HG03520 (cell line): ENCODE data around the gene CAB39L.

ENCODE experiments used
- ATAC-seq: cut with Tn5 transposase; IDR thresholded peaks from one replicate; pipeline ENCODE4 v1.9.1; 2021; ENCODE audit warnings: mild to moderate bottlenecking, moderate library complexity; ENCODE audit not compliant: unreplicated experiment

The CAB39L gene

DNA sequence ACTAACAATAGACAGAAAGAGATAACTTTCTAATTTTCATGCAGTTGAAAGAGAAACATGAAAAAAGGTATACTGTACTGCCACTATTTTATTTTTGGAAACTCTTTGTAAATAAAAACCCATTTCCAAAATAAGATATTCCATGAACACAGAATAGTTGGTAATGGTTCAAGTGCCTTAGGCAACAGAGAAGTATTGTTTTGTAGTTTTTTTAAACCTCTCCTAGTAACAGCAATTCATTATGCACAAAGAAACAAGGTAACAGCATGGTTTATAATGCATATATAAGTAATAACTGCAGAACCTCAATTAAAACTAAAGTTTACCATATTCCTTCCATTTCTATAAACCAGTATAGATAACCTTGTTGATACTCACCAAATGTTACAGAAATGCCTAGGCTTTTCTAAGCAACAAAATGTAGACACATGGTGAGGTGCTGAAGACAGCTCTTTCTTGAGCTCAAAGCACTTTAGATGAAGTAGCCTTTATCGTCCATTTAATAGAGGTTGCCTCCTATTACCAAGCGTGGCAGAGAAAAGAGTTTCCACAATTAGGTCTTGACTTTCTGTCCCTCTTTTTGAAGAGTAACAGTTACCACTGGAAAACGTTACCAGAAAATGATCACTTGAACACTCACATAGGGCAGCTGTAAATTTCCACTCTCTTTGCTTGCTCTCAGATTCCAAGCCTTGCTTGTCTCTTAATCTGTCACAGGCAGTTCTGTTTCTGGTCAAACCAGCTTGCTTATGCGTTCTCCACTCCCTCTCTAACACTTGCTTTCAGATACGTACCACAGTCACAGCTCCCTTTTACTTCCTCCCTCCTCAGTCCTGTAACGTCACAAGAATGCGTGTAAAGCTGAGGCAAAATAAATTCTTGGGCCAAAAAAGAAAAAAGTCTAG lies 42.9 kb downstream of the CAB39L start:
- peak; percentile 68 for ATAC-seq

DNA sequence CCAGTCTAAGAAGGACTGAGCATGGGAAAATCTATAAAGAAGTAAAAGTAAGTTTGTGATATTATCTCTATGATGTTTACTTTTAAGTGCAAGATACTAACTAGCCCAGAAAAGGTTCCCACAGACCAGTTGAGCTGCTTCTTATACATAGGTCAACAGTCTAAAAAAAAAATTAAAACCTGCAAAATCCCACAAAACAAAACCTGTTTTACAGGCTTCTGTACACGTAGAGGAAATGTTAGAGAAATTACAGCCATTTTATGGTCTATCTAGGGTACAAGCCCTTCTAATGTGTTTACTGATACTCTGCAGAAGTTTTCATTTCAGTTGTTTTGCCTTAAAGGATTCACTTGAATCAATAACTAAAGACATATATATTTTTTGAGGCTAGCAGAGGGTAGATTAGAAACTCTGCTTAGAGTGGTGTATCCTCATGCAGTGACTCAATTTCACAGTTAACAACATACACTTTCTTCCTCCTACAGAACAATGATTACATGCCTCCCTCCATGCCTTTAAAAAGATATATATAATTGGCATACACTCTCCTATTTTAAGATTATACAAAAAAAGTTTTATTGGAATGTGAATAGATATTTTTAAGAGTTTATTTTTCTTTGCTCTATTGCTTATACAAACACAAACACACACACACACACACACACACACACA lies 43.9 kb downstream of the CAB39L start:
- ATAC-seq: no peak

DNA sequence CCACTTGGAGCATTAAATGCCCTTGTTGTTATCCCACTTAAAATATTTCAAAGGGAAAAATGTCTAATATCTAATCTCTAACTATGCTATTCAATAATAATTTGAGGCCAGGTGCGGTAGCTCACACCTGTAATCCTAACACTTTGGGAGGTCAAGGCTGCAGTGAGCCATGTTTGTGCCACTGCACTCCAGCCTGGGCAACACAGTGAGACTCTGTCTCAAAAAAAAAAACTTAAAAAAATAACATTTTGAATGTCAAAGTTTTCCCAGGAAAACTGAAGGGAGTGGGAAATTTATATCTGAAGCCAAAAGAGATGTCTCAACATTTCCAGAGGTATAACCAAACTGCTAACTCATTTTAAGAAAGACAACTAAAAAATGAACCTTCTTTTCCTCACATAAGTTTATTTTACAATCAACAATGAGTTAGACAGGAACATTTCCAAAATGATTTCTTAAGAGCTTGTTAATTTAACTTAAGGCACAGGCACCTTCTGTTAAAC lies 47.9 kb downstream of the CAB39L start:
- no peak for ATAC-seq

DNA sequence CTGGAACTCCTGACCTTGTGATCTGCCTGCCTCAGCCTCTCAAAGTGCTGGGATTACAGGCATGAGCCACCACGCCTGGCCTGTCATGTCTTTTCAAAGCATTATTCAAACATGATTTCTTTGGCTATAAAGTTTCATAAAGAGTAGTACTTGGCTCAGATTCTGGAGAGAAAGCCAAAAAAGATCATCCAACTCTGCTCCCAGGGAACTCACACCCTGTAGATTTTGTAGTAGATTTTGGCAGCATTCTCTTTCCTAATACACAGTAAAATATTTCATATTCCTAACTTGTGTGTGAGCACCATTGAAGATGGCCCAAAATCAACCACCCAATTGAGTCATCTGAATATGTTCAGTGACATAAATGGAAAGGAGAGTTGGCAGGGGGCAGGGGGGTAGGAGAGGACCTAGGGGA lies 48.4 kb downstream of the CAB39L start:
- no peak for ATAC-seq

DNA sequence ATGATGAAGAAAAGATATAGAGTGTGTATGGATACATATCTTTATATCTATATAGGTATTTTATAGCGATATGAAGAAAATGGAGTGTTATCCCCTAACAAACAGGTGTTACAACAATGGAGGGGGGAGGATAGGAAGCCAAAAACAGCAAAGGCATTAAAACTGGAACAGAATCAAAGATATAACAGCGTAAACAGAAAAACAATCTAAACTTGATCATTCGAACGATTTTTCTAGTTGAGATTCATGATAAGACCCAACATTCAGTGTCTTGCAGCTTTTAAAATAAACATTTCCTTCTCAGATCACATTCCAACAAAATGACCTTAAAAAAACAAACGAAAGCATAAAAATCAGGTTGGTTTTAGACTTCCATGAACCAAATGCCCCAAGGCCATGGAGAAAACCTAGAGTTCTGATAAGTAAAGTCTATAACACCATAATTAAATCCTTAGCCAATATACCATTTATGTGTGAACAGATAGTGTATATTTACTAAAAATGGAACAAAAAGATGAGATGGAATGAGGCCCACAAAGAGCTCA lies 55.7 kb downstream of the CAB39L start:
- ATAC-seq: no peak

DNA sequence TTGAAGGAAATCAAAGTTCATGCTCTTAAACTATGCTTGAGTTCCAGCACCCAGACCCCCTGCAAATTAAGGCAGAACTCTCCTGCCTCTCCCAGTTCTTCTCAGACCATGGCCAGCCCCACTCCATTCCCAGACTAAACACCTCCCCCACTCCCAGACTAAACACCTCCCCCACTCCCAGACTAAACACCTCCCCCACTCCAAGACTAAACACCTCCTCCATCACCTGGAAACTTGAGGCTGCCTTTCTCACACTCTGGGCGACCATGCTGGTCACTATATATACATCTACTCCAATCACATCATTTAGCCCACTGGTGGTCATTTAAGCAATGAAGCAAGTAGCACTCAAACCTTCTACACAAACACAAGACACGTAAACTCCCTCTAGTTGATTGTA lies 57.2 kb downstream of the CAB39L start:
- no peak for ATAC-seq

DNA sequence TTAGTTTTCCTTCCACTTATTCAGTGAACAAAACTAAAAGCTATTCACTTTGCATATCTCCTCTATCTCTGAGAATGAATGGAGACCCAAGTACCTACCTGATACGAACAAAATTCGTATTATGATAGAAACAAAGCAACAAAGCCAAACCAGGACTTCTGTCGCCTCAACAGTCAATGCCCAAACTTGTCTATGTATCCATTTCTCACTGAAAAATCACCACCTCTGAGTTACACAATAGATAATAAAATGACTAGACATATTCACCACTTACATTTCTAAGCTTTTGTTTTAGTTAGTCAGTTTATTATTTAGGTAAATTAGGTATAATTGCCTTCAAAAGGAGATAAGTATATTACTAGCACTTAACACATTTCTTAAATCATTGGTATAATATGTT lies 67.7 kb downstream of the CAB39L start:
- no peak for ATAC-seq

DNA sequence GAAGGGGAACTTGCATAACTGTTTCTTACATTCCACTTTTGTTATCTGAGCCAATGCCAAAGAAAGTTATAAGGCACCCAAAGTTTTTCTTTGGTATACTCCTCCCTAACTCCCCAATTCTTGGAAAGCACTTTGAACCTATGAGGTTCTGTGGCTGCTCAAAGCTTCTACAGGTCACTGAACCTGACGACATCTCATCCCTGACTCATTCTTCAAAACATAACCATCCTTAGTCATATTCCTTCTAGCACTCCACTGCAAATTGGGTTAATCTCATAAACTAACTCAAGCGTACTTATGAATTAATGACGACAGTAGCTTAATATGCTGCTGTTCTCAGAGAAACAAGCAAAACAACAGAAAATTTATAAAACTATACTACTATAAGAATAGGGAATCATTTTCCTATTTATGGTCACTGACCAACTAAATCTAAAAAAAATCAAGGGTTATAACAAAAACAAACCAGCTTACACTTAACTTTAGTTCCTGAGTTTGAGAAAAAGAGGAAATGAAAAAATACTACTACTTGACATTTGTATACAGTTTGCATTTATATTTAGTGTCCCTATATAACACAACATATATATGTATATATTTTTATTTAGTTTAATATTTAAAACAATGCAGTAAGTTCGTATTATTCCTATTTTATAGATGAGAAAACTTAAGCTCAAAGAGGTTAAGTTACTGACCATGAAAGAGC lies 69.1 kb downstream of the CAB39L start:
- no peak for ATAC-seq

DNA sequence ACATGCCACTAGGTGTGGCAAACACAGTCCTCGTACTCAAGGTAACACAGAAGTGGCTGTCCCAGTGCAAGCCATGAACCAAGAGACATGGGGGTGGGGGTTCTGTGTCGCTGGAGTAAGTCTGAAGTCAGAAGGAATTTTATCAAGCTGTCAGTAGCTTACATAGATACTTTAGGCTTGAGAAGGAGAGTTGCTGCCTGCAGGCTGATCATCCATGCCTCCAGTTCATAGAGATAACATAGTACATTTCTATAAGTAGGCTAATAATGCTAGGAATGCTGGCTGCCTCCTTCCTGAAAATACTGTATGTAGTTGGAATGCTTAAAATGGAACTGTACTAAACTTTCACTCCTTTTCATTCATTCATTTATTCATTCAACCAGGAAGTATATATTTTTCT lies 70.1 kb downstream of the CAB39L start:
- ATAC-seq: no peak

DNA sequence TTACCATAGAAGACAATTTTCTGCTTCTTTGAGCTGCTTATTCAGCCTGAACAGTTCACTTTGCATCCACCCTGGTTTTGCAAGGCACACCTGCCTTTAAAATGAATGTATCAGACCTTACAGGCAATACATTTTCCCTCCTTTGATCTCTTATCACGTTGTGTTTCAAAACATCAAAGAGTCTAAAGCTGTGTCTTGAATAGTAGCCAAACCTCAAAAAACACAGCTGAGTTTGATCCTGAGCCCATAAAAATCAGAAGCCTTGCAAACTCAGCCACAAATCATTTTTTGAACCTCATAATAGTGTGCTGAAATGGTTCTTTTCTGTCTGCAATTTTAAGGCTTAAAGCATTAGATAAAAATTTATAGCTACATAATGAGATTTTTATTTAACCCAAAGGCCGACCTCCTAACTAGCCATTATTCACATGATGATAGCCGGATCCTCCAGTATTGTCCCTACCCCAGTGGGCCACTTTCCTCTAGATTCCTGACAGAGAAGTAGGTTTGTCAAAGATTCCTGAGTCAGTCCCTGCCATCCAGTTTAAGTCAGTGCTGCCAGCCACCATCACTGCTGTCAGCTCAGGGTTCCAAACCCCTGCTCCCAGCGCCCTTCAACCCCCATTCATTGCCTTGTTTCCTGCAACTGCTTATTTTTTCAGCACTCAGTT lies 71.8 kb downstream of the CAB39L start:
- ATAC-seq: no peak

DNA sequence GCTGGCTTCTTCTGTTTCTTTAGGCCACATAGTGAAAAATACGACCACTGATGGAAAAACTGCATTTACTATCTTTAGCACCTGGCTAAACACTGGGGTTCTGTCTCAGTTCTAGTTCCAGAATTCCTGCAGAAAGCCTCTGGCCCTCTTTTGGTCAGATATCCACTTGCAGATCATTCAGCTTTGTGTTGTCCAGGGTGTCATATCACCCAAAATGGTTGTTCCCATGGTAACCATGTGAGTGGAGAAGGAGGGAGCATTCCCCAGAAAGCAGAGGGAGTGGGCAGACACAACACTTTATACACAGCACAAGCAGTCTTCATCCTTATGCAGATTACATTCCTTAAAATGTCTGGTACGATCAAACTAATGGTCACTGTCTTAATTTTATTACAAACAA lies 73.5 kb downstream of the CAB39L start:
- ATAC-seq: no peak

DNA sequence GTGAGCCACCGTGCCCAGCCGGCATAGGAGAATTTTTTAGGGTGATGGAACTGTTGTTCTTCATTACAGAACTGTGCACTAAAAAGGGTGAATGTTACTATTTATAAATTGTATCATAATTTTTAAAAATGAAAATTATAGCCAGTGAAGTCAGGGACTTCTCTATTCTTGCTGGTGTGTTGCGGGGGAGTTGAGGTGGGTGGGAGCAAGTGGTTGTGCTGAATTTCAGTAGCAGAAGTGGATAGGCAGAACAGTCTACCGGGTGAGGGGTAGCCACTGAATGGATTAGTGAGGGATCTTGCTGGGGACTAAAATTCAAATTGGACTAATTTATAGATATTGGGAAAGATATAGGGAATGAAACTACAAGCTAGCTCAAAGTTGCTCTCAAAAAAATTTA lies 74.0 kb downstream of the CAB39L start:
- ATAC-seq: no peak

DNA sequence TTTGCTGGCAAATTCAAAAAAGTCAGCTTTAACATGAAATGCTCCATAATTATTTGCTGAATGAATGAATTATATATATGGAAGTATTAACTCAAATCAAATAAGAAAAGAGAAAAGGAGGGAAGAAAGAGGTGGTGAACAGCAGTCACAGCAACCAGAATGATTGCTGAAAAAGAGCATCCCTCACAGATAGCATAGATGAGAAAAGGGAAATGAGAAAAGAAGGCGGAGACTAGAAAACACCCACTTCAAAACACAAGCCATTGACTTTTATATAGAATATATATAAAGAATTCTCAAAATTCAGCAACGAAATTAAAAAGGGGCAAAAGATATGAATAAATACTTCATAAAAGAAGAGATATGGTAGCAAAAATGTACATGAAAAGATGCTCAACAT lies 75.2 kb downstream of the CAB39L start:
- ATAC-seq: no peak

DNA sequence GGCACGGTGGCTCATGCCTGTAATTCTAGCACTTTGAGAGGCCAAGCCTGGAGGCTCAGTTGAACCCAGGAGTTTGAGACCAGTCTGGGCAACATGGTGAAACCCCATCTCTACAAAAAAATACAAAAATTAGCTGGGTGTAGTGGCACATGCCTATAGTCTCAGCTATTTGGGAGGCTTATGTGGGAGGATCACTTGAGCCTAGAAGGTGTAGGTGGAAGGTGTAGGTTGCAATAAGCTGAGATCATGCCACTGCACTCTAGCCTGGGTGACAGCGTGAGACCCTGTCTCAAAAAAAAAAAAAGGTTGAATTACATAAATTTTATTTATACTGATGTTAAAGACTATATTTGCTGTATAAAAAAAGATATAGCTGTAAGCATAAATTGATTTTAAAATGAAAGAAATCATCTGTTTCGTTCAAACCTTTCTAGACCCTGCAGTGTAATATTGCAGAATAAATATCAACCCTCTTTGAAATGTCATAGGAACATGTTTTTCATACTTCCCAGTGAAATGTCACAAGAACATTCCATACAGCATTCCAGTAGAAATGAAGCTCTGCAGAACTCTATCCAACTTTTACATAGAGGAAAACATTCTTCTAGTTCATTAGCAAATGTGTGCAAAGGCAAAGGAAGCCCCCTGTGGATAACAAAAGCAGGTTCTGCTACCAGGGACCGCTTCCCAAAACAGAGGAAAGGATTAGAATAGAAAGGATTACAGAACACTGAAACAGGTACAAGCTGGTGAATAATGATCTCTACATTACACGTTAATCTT lies 76.0 kb downstream of the CAB39L start:
- no peak for ATAC-seq

DNA sequence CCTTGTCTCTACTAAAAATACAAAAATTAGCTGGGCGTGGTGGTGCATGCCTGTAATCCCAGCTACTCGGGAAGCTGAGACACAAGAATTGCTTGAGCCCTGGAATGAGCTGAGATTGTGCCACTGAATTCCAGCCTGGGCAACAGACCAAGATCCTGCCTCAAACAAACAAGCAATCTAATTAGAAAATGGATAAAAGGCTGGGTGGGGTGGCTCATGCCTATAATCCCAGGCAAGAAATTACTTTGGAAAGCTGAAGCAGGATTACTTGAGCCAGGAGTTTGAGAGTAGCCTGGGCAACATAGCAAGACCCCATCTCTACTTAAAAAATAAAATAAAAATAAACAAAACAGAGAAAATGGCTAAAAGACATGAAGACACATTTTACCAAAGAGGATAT lies 77.0 kb downstream of the CAB39L start:
- no peak for ATAC-seq

DNA sequence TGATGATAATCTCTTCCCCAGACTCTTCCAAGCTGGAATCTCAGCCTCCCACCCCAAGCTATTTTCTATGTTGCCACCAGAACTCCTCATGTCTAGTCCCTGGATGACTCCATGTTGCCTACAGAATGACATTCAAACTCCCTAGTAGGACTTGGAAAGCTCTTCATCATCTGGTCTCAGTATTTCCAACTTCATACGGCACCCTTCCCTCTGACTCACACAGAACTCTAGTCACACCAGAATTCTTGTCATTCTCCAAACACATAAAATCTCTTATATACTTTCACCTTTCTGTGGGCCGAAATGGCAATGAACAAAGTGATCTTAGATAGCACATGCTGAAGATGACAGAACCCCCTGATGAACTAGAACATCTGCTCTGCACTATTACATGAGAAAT lies 86.2 kb downstream of the CAB39L start:
- ATAC-seq: no peak

DNA sequence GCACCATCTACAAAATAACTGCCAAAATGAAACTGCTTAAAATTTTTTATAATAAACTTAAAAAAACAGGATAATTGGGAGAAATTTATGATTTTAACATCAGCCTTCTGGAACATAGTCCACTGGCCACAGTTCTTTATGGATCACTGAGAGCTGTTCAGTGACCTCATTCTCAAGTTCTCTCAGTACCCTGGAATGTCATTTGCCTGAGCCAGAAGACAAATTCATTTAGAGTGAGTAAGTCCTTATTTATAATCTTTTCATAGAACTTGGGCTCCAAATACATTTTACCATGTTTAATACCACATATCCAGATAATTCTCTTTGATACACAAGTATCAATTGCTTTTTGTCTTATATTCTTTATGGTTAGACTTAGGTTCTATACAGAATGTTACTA lies 87.6 kb downstream of the CAB39L start:
- no peak for ATAC-seq

DNA sequence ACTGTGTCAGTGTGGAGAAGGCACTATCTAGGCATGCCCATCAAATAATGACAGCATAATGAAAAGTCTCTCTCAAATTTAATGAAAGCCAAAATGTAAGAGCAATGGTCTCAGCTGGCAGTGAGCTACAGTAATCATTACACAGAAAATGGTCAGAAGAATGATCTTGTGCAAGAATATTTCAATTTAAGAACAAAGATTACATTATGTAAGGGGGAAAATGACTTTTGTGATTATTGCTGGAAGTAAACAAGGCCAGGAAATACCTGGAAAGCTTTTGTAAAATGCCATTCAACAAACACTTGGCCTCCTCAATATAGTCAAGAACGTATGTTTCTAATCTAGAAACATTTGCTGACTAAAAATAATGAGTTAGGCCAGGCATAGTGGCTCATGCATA lies 89.1 kb downstream of the CAB39L start:
- no peak for ATAC-seq

DNA sequence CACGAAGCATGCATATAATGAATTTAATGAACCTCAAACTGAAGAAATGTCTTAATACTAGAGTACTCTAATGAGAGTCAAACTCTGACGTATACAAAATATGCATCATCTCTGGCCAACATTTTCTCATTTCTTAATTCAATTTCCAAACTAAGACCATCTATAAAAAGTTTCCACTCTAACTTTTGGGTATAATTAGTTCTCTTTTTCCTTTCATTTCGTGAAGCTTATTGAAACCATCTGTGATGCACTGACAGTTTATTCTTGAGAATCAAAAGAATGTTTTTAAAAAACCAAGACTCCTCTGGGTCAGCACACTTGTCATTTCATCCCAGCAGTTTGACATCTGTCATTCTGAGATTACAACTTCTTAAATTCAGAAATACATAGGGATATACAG lies 90.0 kb downstream of the CAB39L start:
- ATAC-seq: no peak

DNA sequence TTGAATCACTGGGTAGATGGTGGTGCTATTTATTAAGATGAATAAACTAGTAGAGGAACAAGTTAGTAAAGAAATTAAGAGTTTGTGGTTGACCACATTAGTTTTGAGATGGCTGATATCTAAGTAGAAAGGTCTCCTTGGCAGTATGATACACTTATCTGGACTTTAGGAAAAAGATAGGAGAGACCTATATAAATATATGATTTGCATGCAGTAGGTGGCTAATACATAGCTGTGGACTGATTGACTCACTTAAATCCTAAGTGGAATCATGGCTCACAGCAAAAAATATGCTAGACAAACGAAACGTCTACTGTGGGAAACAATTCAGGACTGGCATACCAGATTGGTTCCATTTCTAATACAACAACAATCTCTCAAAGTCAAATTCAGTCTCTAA lies 92.0 kb downstream of the CAB39L start:
- ATAC-seq: no peak
